HG03558 (cell line): ENCODE data around the gene THBS3.
"Not testable (repeated sequence)": the region's sequence is repeated elsewhere in the genome, so short reads cannot be mapped to it uniquely, and the experiment has no call there.

Experiments used
- ATAC-seq: cut with Tn5 transposase; IDR thresholded peaks from one replicate; pipeline ENCODE4 v1.9.1; 2021; ENCODE audit warnings: moderate number of reproducible peaks; ENCODE audit not compliant: unreplicated experiment; ENCODE audit errors: extremely low read depth

Gene THBS3

DNA sequence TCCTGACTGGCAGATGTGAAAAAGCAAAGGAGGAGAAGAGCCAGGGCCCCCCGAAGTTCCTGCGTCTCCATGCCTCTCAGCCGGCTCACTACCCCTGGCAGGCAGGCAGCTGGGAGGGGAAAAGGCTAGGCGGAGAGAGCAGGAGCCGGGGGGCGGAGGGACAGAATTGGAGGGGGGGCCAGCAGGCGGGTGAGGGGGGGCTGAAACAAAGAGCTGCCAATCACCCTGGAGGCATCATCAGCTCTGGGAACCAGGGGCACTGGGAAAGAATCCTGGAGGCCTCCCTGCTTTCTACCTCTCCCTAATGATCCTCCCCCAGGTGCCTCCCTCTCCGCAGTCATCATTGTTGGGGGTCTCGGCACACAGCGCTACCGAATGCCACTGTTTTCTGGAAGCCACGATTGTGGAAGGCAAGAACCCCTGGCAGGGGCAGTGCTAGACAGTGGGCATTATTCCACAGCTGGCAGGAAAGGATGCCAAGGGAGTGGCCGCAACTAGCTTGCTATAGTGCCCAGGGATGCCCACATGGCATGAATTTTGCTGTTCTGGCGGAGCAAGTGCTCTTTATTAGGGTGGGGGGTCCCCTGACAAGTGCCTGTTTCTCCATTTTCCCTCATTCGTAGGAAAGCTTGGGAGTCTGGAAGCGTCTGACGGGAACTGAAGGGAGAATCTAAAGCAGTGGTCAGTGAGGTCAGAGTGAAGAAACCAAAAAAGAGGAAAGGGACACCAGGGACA is at the start of gene THBS3:
TSS of gene THBS3 (minus strand) at position 92 of the 735 bp plus-strand sequence. CDS start at position 71, 21 bp downstream.
- no peak for ATAC-seq

DNA sequence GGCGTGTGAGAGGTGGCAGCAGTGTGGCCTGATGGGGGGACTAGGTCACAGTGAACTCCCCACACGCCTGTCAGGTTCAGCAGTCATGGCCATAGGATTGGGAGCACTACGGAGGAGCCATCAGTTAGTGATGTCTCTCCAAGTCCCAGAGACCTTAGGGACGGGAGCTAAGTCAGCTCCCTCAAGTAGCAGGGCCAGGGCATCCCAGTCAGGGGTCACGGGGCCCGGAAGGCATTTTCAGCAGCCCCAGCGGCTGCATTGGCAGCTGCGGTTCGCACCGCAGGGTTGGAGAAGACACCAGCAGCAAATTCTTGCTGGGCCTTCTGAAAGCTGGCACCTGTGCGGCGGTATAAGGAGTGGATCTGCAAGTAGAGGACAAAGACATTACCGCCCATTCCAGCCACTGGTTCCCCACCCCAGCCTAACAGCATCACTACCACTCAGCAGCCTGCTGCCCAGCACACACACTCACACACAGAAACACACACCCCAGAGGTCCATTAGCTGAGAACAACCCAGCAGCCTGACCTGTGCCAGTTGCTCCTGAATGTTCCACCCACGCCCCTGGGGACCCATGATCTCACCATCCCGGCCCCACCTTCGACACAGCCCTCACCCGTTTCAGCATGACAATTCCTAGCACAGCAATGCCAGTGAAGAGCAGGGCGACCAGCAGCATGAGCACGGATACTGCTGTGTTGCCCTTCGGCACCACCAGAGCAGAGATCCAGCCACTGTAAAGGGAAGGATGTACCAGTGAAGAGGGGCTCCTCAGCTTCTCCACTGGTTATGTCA is 48.6 kb upstream of the THBS3 start:
- no peak for ATAC-seq

DNA sequence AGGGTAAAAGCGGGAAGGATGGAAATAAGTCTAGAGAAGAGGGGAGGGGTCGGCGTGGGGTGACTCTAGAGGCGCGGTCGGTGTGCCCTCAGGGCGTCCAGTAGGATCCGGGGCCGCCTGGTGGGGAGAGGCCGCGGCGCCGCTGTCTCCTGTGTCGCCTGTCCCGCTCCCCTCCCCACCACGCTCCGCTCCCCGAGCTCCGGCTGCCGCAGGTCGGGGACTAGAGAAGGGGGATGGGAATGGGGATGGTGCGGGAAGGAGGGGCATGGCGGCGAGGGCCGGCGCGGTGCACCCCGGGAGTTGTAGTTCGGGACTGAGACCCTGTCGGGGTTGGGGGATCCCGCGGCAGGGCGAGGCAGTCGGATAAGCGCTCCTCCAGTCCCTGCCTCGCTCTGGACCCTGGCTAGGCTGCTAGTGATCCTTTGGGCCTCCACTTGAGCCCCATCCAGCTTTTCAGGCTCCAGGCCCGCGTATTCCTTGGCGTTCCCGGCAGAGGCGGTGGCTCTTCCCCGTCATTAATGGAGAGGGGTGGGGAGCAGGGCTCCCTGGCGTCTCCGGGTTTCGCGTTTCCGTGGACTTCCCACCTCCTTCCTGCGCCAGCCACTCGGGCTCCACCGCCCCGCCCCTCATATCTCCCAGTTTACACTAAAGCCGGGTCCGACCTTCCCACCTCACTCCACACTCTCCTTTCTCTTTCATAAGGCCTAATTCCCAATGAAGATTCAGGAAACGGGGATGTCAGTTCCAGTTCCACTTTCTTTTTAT is 47.7 kb upstream of the THBS3 start, which contains the start of gene ENTREP3:
TSS of gene ENTREP3 (minus strand) at position 241 of the 765 bp plus-strand sequence. CDS start 606 bp downstream, outside the sequence.
- no peak for ATAC-seq

DNA sequence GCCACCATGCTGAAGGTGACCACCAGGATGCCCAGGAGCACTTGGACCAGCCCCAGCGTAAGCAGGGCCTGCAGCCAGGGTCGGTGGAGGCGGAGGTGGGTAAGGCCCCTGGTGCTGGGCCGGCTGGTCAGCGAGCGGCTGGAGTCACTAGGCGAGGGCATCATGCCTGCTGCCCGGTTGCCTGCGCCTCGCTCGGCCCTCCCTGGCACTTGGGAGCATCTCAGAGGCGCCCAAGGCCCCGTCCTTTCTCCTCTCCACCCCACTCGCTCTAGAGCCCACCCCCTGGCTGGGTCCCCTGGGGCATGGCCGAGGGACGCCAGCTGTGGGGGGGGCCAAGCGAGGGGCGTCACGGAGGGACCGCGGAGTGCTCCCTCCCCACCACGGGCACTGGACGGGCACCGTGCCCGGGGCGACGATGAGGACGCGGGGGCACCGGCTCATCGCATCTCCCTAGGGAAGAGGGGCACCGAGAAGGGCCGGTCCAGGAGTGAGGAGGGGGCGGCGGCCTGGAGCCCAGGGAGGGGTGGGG is 47.1 kb upstream of the THBS3 start:
- ATAC-seq, result no peak

DNA sequence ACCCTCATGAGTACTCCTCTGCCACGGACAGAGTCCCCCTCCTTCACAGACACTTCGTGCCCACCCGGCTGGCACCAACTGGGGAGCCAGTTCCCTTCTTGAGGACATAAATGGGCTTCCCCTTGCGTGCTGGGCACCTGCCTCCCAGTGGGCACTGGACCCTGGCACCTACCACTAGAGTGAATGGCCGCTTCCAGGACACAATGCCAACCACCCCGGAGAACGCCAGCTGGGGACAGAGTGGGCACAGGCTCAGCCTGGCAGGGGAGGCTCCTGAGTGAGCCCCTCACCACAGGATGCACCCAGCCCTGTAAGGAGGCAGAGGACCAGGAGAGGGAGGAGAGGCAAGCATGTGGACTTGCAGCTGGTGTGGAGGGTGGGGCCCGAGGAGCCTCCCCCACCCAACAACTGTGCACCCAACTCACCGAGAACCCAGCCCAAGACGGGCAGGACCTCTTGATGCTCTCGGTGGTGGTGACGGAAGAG is 46.6 kb upstream of the THBS3 start:
- ATAC-seq, result no peak

DNA sequence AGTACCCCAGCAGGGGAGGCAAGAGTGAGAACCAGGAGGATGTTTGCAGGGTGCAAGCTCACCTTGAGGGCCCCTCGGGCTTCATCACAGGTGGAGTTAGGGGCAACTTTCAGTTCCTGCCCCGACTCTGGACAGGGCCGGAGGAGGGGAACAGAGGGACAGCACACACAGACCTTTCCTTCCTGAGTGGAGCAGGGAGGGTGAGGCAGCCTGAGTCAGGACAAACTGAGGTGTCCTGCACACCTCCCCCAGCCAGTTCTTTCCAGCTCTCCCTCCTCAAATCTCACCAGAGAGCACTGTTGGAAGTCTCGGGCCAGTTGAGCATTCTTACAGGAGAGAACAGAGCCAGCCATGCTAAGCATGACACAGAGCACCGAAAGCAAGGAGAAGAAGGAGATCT is 46.1 kb upstream of the THBS3 start:
- no peak for ATAC-seq

DNA sequence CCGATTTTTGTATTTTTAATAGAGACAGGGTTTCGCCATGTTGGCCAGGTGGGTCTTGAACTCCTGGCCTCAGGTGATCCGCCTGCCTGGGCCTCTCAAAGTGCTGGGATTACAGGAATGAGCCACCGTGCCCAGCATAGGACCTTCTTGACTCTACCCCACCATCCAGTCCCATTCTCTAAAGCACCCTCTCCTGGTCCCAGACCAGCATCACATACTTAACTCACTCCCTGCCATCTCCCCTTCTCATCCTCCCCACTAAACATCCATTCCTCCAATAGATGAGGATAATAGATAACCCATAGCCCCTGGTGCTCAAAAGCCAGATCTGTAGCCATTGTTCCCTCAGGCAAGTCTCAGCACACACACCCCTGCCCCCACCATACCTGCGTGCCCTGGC is 45.5 kb upstream of the THBS3 start:
- no peak for ATAC-seq

DNA sequence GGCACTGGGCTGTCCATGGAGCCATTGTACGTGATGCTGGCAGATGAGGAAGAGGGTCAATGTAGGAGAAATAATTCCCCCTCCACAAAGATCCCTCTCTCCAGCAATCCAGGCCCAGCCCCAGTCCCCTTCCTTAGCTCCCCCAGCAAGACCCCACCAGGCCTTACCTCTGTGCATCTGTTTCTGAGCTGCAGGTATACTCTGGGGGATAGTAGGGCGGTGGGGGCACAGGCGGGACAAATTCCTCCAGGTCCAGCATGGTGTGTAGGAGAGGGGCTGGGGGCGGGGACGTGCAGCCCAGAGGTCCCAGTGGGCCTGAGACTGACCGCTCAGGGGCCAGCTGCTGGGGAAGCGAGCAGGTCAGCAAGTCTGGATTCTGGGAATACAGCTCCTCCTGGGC is 43.9 kb upstream of the THBS3 start:
- ATAC-seq, result no peak

DNA sequence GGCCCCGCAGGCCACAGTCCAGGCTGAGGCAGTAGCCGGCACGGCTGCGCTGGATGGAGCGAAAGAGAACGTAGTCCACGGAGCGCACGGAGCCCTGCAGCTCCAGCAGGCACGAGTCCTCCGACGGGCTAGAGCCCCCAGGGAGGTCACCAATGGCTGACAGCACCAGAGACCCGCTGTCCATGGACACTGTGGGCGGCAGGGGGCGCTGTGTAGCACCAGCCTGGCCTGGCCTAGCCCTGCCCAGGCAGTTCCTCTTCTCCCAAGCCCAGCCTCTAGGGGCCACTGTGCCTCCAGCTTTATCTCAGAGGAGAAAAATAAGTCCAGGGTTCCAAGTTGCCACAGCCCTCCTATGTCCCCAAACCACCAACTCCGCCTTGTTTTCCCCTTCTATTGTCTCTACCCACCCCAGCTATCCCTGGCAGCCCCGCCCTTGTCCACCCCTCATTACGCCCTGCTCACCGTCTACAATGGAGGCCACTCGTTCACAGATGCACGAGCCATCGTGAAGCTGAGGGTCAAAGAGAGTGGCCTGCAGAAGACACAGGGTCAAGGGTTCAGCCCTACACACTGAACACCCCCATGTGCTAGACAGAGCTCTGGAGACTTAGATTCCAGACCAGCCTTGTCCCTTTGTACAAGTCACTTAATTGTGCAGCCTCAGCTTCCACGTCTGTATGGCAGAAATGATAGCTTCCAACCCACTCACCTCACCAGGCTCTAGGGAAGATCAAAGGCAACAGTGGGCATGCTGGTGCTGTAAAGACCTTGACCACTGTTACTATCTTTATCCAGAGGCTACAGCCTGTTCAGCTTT is 43.1 kb upstream of the THBS3 start:
- no peak for ATAC-seq

DNA sequence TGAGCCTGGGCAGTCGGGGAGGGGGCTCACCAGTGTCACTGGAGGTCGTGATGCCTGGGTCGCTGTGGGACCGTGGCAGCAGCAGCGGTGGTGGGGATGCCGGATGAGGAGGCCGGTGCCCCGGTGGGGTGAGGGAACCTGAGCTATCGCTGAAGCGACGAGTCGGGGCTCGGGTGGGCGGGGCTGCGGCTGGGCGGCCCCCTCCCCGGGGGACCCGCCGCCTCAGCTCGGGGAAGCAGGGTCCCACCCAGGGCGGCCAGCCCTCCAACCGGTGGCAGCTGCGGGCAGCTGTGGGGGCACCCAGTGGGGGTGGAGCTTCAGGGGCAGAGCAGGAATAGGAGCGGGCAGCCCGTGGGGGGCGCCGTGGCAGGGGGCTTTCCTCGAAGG is 42.5 kb upstream of the THBS3 start:
- ATAC-seq, result no peak

DNA sequence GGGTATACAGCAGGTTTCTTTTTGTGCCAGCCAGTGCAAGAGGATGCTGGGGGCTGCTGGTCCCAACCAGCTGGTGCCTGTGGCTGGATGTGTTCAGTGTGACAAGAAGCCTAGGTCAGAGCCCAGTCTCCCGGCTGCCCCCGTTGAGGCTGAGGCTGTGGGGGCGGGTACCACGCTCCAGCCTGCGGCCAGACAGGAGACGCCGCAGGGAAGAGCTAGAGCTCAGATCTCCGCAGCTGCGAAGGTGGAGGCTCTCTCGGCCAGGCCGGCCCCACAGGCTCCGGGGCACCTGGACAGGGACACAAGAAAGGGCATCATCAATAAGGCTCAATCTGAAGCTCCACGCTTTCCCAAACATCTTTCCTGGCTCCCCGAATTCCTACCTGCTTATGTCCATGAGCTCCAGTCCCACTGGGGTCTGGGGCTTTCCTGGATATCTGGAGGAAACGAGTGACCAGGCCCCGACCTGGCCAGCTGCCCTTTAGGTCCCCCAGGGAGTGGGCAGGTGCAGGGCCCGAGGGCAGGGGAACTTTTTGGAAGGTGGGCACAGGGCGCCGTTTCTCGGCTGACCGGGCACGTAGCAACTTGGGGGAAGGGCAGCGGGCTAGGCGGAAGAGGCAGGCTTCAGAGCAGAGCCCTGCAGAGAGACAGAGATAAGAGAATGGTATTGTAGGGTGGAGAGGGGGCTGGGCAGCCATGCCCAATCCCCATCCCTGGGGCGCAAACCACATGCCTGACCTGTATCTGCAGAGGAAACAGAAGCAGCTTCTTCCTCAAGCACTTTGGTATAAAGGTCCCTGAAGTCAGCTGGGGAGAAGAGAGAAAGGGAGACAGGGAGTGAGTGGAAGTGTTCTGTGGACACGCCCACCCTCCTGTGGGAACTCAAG is 40.2 kb upstream of the THBS3 start:
- no peak for ATAC-seq

DNA sequence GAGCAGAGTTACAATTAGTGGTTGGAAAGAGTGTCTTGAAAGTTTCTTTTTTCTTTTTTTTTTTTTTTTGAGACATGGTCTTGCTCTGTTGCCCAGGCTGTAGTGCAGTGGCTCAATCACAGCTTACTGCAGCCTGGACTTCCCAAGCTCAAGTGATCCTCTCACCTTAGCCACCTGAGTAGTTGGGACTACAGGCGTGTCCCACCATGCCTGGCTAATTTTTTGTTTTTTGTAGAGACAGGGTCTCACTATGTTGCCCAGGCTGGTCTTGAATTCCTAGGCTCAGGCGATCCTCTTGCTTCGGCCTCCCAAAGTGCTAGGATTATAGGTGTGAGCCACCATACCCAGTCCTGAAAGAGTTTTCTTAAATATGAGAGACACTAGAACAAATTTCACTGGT is 39.1 kb upstream of the THBS3 start:
- not testable (repeated sequence) for ATAC-seq

DNA sequence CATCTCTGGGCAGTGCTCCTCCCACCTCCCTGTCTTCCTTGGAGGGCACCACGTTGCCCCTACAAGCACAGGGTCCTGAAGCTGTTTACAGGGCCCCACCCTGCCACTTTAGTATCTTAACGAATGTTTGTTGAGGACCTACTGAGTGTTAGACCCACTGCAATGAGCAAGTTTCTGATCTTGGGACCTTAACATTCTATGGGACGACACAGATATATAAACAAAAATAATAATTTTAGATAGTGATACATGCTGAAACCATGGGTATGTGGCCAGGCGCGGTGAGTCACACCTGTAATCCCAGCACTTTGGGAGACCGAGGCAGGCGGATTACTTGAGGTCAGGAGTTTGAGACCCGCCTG is 37.4 kb upstream of the THBS3 start:
- ATAC-seq, result no peak

DNA sequence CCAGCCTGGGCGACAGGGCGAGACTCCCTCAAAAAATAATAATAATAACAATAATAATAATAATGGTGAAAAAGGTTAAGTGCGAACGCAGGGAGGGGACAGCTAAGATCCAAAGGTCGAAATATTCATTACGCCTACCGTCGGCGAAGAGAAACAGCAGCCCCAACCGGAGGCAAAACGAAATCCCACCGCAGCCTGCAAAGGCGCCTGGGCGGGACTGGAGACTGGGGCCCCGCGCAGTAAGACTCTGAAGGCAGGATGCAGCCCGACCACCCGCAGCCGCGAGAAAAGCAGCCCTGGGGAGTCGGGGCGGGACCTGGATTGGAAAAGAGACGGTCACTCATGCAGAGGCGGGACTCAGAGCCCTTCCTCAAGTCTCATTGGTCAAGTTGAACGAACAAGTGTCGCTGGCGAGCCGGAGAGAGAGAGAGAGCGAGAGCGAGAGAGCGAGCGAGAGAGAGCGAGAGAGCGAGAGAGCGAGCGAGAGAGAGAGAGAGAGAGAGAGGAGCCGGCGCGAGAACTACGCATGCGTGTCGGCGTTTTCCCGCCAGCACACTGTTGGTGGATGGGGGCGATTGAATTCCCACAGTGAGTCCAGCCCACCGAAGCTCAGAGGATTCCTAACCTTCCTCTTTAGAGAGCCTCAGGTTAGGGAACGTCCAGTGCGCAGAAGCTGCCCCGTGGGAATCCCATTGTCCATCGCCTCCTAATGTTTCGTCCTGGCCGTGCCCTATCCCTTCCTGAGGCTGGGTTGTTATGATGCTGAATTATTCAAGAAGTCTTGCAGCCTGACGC is 36.9 kb upstream of the THBS3 start:
- peak; percentile 66 for ATAC-seq

DNA sequence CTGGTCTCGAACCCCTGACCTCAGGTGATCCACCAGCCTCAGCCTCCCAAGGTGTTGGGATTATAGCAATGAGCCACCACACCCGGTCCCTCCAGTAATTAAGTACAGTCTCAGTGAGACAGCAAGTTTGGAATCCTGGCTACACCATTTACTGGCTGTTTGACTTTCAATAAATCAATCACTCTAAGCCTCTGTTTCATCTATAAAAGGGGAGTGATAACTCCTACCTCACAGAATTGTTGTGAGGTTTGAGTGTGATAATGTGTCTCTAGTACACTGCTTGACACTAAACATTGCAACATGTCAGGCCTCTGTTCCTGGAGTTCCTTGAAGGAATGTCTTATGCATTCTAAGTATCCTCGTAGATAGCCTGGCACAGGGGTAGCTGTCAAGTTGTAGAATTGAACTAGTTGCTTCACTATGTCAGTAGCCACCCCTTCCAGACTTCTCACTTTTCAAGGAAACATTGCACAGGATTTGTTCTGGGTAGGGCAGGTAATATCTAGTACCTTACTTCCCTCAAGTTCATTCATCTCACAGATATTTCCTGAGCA is 35.2 kb upstream of the THBS3 start:
- ATAC-seq, result no peak

DNA sequence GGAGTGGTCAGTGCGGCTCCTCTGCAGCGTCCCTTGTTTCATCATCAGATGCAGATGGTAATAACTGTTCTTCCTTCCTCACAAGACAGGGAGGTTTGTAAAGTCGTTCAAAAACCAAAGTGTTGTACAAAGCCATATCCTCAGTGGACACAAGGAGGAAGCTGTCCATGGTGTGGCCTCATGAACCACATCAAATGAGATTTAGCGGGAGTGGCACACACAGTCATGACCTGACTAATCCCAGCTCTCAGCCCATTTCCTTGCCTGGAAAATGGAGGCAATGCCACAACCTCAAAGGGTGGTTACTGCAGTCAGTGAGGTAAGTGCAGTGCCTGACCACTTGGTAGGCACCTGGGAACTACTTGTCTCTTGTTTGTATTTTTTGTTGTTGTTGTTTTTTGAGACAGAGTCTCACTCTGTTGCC is 34.2 kb upstream of the THBS3 start:
- no peak for ATAC-seq

DNA sequence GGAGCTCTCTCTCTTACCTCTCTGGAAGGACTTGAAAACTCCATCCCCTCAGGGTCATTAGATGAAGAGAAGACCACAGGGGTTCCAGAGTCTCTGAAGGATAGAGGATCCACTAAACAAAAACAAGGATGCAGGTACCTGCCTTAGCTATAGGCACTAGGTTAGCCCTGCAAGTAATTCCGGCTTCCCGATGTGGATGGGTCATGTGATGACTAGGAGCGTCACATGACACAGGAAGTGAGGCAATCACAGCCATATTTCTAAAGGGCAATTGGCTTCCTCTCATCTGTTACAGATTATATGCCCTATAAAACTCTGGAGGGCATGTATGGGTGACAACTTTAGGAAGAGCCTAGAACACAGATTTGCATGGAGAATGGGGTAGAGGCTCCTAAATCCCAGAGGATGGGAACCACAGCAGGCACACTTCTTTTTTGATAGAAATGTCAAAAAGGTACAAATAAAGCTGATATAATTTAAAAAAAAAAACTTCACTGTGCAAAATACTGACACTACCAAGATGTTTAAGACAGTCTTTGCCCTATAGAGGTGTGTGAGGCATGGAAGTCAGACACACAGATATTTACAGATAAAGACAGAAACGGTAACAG is 33.5 kb upstream of the THBS3 start:
- ATAC-seq, result no peak
